Activated T-cell treated with anti-CD3 and anti-CD28 coated beads, Interleukin-2, amount 50 U/mL, for 24 hours (primary cell): Measurements from ENCODE around the gene MFAP3.
"Not testable (repeated sequence)": the region's sequence is repeated elsewhere in the genome, so short reads cannot be mapped to it uniquely, and the experiment has no call there.

Experiments
- DNase-seq: peaks from one replicate; pipeline ENCODE4 v3.0.0-alpha.2; 2020
- H3K27ac Mint-ChIP-seq: 2 replicates; pipeline ENCODE4 v1.8.0; 2020; ENCODE audit warnings: mild to moderate bottlenecking, mixed read lengths
- H3K27me3 Mint-ChIP-seq: 2 replicates; pipeline ENCODE4 v1.8.0; 2020; ENCODE audit warnings: mixed read lengths
- H3K36me3 Mint-ChIP-seq: 2 replicates; pipeline ENCODE4 v1.8.0; 2020; ENCODE audit warnings: low read depth, mixed read lengths
- H3K4me1 Mint-ChIP-seq: 2 replicates; pipeline ENCODE4 v1.8.0; 2020; ENCODE audit warnings: low read depth, mixed read lengths
- H3K4me3 Mint-ChIP-seq: 2 replicates; pipeline ENCODE4 v1.8.0; 2020; ENCODE audit warnings: mild to moderate bottlenecking, moderate library complexity, mixed read lengths
- H3K9me3 Mint-ChIP-seq: 2 replicates; pipeline ENCODE4 v1.8.0; 2020; ENCODE audit warnings: mixed read lengths

MFAP3 gene

GRCh38 chr5:154065971-154066370 is 27.2 kb downstream of the MFAP3 start:
- Mint-ChIP-seq H3K27ac (no peak overlapping the region), H3K36me3 (no peaks in the 10 kb centered on the region), H3K27me3 (no peaks in the 10 kb centered on the region), H3K4me1 (no peaks in the 10 kb centered on the region), H3K9me3 (no peaks in the 10 kb centered on the region), H3K4me3 (no peak overlapping the region)
- DNase-seq, result no peak

DNA sequence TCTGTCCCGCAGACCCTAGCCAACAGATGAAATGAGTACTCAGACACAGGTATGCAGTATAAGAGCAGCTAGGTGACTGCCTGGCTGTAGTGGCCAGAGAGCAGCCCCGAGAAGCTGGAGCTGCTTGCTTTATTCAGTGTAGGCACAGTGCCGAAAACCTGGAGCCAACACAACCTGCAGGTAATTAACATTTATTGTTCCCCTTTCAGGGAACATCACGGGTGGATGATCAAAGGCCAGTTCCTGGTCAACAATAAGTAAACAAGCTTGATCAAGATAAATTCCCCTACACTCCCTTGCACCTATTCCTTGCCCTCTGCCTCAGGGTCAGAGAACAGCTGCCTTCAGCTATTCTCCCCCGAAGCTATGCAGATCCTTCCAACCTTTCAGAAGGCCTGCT is 31.1 kb downstream of the MFAP3 start:
- not testable (repeated sequence) for H3K27me3 Mint-ChIP-seq, H3K27ac Mint-ChIP-seq, DNase-seq, H3K4me3 Mint-ChIP-seq, H3K9me3 Mint-ChIP-seq, H3K36me3 Mint-ChIP-seq
- H3K4me1 Mint-ChIP-seq, result peaks cover 14% of the 10 kb centered on the region

DNA sequence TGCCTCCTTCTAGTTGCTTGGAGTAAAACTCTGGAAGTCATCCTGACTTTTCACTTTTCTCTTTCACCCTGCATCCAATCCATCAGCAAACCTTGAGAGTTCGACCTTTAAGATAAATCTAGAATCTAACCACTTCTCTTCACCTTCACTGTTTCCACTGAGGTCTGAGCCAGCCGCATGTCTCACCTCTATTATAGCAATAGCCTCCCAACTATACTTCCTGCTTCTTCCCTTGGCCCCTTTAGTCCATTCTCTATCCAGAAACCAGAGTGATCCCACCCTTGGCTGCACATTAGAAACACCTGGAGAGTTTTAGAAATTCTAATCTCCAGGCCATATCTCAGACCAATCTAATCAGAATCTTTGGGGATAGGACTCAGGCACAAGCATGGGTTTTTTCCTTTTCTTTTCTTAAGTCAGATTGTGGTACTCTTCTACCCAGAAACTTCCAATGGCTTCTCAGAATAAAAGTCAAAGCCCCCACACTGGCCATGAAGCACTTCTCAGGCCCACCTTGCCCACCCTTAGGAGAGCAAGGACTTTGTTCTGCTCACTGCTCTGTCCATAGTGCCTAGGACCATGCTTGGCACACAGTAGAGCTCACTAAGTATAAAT is 33.1 kb downstream of the MFAP3 start:
- peak overlapping the region; percentile 73 for H3K27ac Mint-ChIP-seq
- no peaks in the 10 kb centered on the region for H3K27me3 Mint-ChIP-seq
- no peak overlapping the region for H3K4me3 Mint-ChIP-seq
- no peaks in the 10 kb centered on the region for H3K9me3 Mint-ChIP-seq
- H3K36me3 Mint-ChIP-seq, result no peaks in the 10 kb centered on the region
- H3K4me1 Mint-ChIP-seq, result peaks cover 31% of the 10 kb centered on the region
- no peak for DNase-seq

GRCh38 chr5:154072414-154073171 is 33.8 kb downstream of the MFAP3 start:
- H3K27me3 Mint-ChIP-seq, result no peaks in the 10 kb centered on the region
- no peaks in the 10 kb centered on the region for H3K36me3 Mint-ChIP-seq
- DNase-seq, result peak; percentile 90
- H3K4me1 Mint-ChIP-seq, result peaks cover 33% of the 10 kb centered on the region
- peak overlapping the region; percentile 73 for H3K27ac Mint-ChIP-seq
- no peak overlapping the region for H3K4me3 Mint-ChIP-seq
- H3K9me3 Mint-ChIP-seq, result no peaks in the 10 kb centered on the region

DNA sequence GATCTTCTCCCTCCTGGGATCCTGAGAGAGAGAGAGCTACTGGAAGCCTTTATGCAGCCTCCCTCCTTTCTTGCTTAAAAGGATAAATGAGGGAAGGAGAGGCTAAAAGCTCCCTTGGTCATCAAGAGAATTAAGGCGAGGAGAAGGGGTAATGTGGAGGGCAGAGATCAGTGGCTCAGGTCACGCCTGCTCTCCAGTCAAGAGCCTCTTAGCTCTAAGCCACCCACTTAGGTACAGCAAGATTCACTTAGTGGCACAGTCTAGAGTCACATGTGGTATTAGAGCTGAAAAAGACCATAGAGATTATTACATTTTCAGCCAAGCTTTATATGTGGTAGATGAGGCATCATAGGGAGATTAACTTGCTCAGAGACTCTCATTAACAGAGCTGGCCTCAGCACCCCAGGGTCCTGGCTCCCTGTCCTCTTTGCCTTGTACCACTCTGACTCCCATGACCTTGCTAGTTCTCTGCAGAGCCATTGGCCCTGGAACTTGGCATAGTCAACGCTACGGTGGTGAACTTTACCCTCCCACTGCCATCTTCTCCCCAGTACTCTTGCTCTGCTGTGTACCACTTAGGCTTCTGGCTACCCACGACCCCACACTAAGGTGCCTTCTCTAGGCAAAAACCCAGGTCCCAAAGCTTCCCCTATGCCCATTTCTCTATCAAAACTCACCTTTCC is 37.6 kb downstream of the MFAP3 start:
- Mint-ChIP-seq H3K4me1 (peaks cover 33% of the 10 kb centered on the region), H3K9me3 (no peaks in the 10 kb centered on the region), H3K27me3 (no peaks in the 10 kb centered on the region), H3K4me3 (no peak overlapping the region), H3K27ac (peak overlapping the region; percentile 74), H3K36me3 (no peaks in the 10 kb centered on the region)
- no peak for DNase-seq

DNA sequence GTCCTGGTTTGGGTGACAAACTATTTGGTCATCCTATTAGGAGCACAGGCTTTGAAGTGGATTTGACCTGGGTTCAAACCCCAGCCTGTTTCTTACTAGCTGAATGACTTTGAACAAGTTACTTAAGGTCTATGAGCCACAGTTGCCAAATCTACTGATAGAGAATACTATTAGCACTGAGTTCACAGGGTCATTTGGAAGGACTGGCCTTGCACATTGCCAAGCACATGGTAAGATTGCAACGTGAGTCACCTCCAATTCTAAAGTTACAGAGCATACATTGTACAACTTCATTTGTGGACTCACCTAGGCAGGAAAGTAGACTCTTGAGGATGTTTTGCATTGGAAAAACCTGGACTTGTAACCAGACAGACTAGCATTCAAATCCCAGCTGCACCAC is 38.9 kb downstream of the MFAP3 start:
- Mint-ChIP-seq H3K27ac (no peak overlapping the region), H3K4me3 (no peak overlapping the region), H3K36me3 (no peaks in the 10 kb centered on the region), H3K9me3 (no peaks in the 10 kb centered on the region), H3K27me3 (no peaks in the 10 kb centered on the region), H3K4me1 (peaks cover 22% of the 10 kb centered on the region)
- DNase-seq, result no peak

DNA sequence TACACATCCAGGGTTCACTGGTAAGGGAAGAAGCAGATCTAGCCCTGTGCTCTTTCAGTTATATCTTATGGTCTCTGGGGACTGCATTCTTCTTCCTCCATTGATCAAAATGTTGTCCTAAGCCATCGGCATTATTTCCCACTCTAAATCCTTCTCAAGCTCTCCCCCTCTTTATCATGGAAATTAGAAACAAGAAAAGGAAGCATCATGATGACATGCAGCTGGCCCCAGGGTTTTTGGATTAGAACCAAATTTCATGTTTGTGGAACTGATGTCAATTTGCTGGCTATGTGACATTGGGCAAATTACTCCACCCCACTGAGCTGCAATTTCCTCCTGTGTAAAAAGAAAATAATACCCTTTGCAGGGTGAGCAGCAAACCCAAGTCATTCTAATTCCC is 39.5 kb downstream of the MFAP3 start:
- H3K9me3 Mint-ChIP-seq, result no peaks in the 10 kb centered on the region
- H3K36me3 Mint-ChIP-seq, result no peaks in the 10 kb centered on the region
- DNase-seq, result no peak
- no peak overlapping the region for H3K4me3 Mint-ChIP-seq
- peaks cover 22% of the 10 kb centered on the region for H3K4me1 Mint-ChIP-seq
- H3K27ac Mint-ChIP-seq, result no peak overlapping the region
- no peaks in the 10 kb centered on the region for H3K27me3 Mint-ChIP-seq

DNA sequence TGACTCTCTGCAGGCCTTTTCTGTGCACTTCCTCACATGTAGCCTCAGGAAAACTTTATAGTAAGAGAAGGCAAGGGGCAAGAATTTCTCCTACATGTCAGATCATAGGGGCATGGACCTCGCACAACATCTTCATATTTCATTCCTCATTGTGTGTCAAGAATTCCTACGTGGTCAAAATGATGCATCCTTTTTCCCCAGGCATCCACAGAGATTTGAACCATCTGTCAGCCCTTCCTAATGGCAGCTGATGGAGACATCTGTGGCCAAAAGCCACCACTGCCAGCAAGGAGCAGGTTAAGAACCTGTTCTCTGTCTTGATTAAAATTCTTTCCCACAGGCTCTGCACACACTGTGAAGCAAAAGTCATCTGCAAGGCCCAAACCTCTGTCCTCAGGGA is 42.5 kb downstream of the MFAP3 start:
- H3K4me1 Mint-ChIP-seq, result peaks cover 8% of the 10 kb centered on the region
- H3K9me3 Mint-ChIP-seq, result no peaks in the 10 kb centered on the region
- H3K27ac Mint-ChIP-seq, result no peak overlapping the region
- DNase-seq, result no peak
- H3K36me3 Mint-ChIP-seq, result no peaks in the 10 kb centered on the region
- no peaks in the 10 kb centered on the region for H3K27me3 Mint-ChIP-seq
- no peak overlapping the region for H3K4me3 Mint-ChIP-seq

GRCh38 chr5:154084062-154084639 is 45.4 kb downstream of the MFAP3 start:
- Mint-ChIP-seq H3K36me3 (no peaks in the 10 kb centered on the region), H3K27me3 (no peaks in the 10 kb centered on the region), H3K9me3 (no peaks in the 10 kb centered on the region), H3K4me3 (no peak overlapping the region), H3K4me1 (peaks cover 1% of the 10 kb centered on the region), H3K27ac (no peak overlapping the region)
- DNase-seq, result no peak

GRCh38 chr5:154086146-154086545 is 47.4 kb downstream of the MFAP3 start:
- no peak for DNase-seq
- H3K27ac Mint-ChIP-seq, result no peak overlapping the region
- H3K9me3 Mint-ChIP-seq, result no peaks in the 10 kb centered on the region
- H3K4me3 Mint-ChIP-seq, result no peak overlapping the region
- H3K4me1 Mint-ChIP-seq, result peaks cover 1% of the 10 kb centered on the region
- H3K36me3 Mint-ChIP-seq, result no peaks in the 10 kb centered on the region
- H3K27me3 Mint-ChIP-seq, result no peaks in the 10 kb centered on the region

- H3K36me3 Mint-ChIP-seq, result no peaks in the 10 kb centered on the region
- H3K27me3 Mint-ChIP-seq, result peaks cover 1% of the 10 kb centered on the region
- H3K4me1 Mint-ChIP-seq, result peaks cover 1% of the 10 kb centered on the region
- DNase-seq, result no peak
- H3K27ac Mint-ChIP-seq, result no peak overlapping the region
- no peak overlapping the region for H3K4me3 Mint-ChIP-seq
- no peaks in the 10 kb centered on the region for H3K9me3 Mint-ChIP-seq
These were observed 47.9 kb downstream of the MFAP3 start for GRCh38 chr5:154086641-154087040.

DNA sequence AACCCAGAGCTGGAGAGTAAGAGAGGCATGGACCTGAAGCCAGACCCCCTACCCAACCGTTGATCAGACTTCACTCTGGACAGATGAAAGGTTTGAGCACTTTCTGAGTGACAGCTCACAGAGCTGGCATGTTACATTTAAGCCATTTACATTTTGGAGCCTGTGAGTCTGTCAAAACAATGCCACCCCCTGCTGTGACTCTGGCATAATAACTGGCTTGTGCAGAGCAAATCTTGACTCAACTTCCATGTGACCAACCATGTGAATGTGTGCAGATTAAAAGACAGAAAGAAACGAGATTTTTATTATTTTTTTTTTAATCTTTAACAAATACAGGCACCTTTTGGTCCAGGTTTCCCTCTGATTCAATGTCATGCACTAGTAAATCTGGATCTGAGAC is 48.5 kb downstream of the MFAP3 start:
- Mint-ChIP-seq H3K9me3 (no peaks in the 10 kb centered on the region), H3K4me1 (peaks cover 1% of the 10 kb centered on the region), H3K27me3 (peaks cover 5% of the 10 kb centered on the region), H3K4me3 (no peak overlapping the region), H3K36me3 (no peaks in the 10 kb centered on the region), H3K27ac (no peak overlapping the region)
- DNase-seq, result no peak

- Mint-ChIP-seq H3K27me3 (peaks cover 9% of the 10 kb centered on the region), H3K9me3 (no peaks in the 10 kb centered on the region), H3K36me3 (no peaks in the 10 kb centered on the region), H3K4me3 (no peak overlapping the region), H3K4me1 (peaks cover 1% of the 10 kb centered on the region), H3K27ac (no peak overlapping the region)
- DNase-seq, result no peak
These were observed 50.0 kb downstream of the MFAP3 start for GRCh38 chr5:154088801-154089200.

- Mint-ChIP-seq H3K27ac (no peak overlapping the region), H3K4me1 (peaks cover 1% of the 10 kb centered on the region), H3K4me3 (no peak overlapping the region)
These were observed 51.9 kb downstream of the MFAP3 start for GRCh38 chr5:154090656-154091055.

More at GRCh38 chr5:154090656-154091055, 51.9 kb downstream of the MFAP3 start:
- DNase-seq, result no peak
- peaks cover 17% of the 10 kb centered on the region for H3K27me3 Mint-ChIP-seq
- H3K9me3 Mint-ChIP-seq, result no peaks in the 10 kb centered on the region
- H3K36me3 Mint-ChIP-seq, result no peaks in the 10 kb centered on the region
